B cell (primary cell): ENCODE data around the gene RSL1D1. TPM values are rescaled to one million over a fixed set of nuclear protein-coding genes. Genes with fewer than 3 reads are reported as not detected.

Source experiments
- ATAC-seq: fragments of 200-7000 bp; cut with Tn5 transposase; one replicate; pipeline ENCODE4 v1.10.0; 2021; ENCODE audit warnings: low read depth, mild to moderate bottlenecking, moderate number of reproducible peaks, moderate library complexity
- CTCF ChIA-PET: fragments of 350-600 bp; sonication (Branson Sonifier 250); formaldehyde crosslinking; loops from one replicate; lab custom pipeline; 2021; ENCODE audit warnings: antibody characterized with exemption, inconsistent platforms; lab: Charles Lee
- POLR2A ChIA-PET: fragments of 350-600 bp; sonication (Branson Sonifier 250); formaldehyde crosslinking; loops from one replicate; lab custom pipeline; 2021; ENCODE audit warnings: antibody characterized with exemption; lab: Charles Lee
- DNase-seq: peaks from one replicate; pipeline ENCODE4 v3.0.0; 2013
- H2AFZ ChIP-seq: 2 replicates; pipeline ENCODE4 v1.6.1; 2012; ENCODE audit warnings: mild to moderate bottlenecking, low read depth, low read length; ENCODE audit not compliant: insufficient read depth, poor library complexity, severe bottlenecking
- H3K27ac ChIP-seq, 2 donors: 1 replicate in 1 of 2; 2 replicates in 1 of 2; pipeline ENCODE4 v1.5.1; 2012 to 2013; ENCODE audit warnings: low read length in 2 of 2, mild to moderate bottlenecking in 2 of 2, moderate library complexity in 1 of 2
- H3K27me3 ChIP-seq, 4 experiments: fragments of 200-600 bp in 1 of 4; sonication (generic) in 1 of 4; replicated peaks in 1 of 4; 1 replicate in 2 of 4; 2 replicates in 2 of 4; pipeline versions ENCODE4 v1.6.1 to v1.7.0; 2013 to 2016; ENCODE audit warnings: low read length in 3 of 4, mild to moderate bottlenecking in 2 of 4, mixed read lengths in 1 of 4, moderate library complexity in 1 of 4; ENCODE audit not compliant: insufficient read depth in 4 of 4, control insufficient read depth in 3 of 4; ENCODE audit errors: control extremely low read depth in 1 of 4
- H3K36me3 ChIP-seq, 2 experiments: replicated peaks in 1 of 2; 1 replicate in 1 of 2; 2 replicates in 1 of 2; pipeline versions ENCODE4 v1.6.1 to v1.7.1; 2013; ENCODE audit warnings: low read length in 1 of 2; ENCODE audit not compliant: insufficient read depth in 2 of 2, control insufficient read depth in 1 of 2; ENCODE audit errors: control extremely low read depth in 1 of 2, extremely low read depth in 1 of 2
- H3K4me1 ChIP-seq, 2 donors: fragments of 200-600 bp in 1 of 2; sonication (generic) in 1 of 2; 1 replicate in 1 of 2; 2 replicates in 1 of 2; pipeline versions ENCODE4 v1.5.1 to v1.6.1; 2013 to 2017; ENCODE audit warnings: low read length in 2 of 2; ENCODE audit not compliant: control insufficient read depth in 2 of 2, insufficient read depth in 2 of 2
- H3K4me2 ChIP-seq: replicated peaks from 2 replicates; pipeline ENCODE3; 2012; ENCODE audit warnings: mild to moderate bottlenecking, low read depth, low read length; ENCODE audit not compliant: poor library complexity, severe bottlenecking
- H3K4me3 ChIP-seq, 5 experiments: fragments of 200-600 bp in 1 of 5; sonication (generic) in 1 of 5; 1 replicate in 3 of 5; 2 replicates in 2 of 5; pipeline versions ENCODE4 v1.5.1 to v1.7.0; 2011 to 2016; ENCODE audit warnings: low read length in 4 of 5, mild to moderate bottlenecking in 4 of 5, low read depth in 2 of 5, control low read depth in 1 of 5, moderate library complexity in 1 of 5; ENCODE audit not compliant: insufficient read depth in 1 of 5; ENCODE audit errors: control extremely low read depth in 1 of 5, extremely low read depth in 1 of 5
- H3K79me2 ChIP-seq: fragments of 200-600 bp; sonication (generic); one replicate; pipeline ENCODE4 v1.6.0; 2016; ENCODE audit warnings: low read length; ENCODE audit not compliant: control insufficient read depth, insufficient read depth
- H3K9ac ChIP-seq: fragments of 200-600 bp; sonication (generic); 2 replicates; pipeline ENCODE4 v1.6.1; 2017; ENCODE audit warnings: mild to moderate bottlenecking, low read length, moderate library complexity
- H3K9me3 ChIP-seq, 3 donors: one replicate each; pipeline versions ENCODE4 v1.6.1 to v1.7.1; 2013; ENCODE audit warnings: low read length in 2 of 3; ENCODE audit not compliant: control insufficient read depth in 2 of 3, insufficient read depth in 1 of 3; ENCODE audit errors: control extremely low read depth in 1 of 3
- H4K20me1 ChIP-seq: 2 replicates; pipeline ENCODE4 v1.6.0; 2012; ENCODE audit warnings: mild to moderate bottlenecking, low read length; ENCODE audit not compliant: insufficient read depth, control insufficient read depth, poor library complexity, severe bottlenecking
- H3K27ac Mint-ChIP-seq: one replicate; pipeline ENCODE4 v1.8.0; 2021; ENCODE audit warnings: mixed read lengths
- H3K27me3 Mint-ChIP-seq: one replicate; pipeline ENCODE4 v1.8.0; 2021; ENCODE audit warnings: mixed read lengths
- H3K4me1 Mint-ChIP-seq: one replicate; pipeline ENCODE4 v1.8.0; 2021; ENCODE audit warnings: mixed read lengths
- H3K4me3 Mint-ChIP-seq: one replicate; pipeline ENCODE4 v1.8.0; 2021; ENCODE audit warnings: mixed read lengths
- H3K9me3 Mint-ChIP-seq: one replicate; pipeline ENCODE4 v1.8.0; 2022; ENCODE audit warnings: mixed read lengths; ENCODE audit not compliant: insufficient read depth
- CTCF ChIP-seq: fragments of 200-600 bp; IDR thresholded peaks from one replicate; pipeline ENCODE4 v1.8.0; 2022; ENCODE audit warnings: antibody characterized with exemption, mild to moderate bottlenecking
- EZH2 ChIP-seq: IDR thresholded peaks from 2 replicates; pipeline ENCODE4 v1.6.1; 2012; ENCODE audit warnings: borderline replicate concordance, low read depth, mild to moderate bottlenecking, moderate library complexity, low read length; ENCODE audit not compliant: insufficient read depth, poor library complexity, severe bottlenecking
- WGBS: methylation state at CpG from one replicate; pipeline ENCODE4 v1.1.5; 2013; ENCODE audit warnings: missing lambda C conversion rate; ENCODE audit not compliant: insufficient coverage; 5-methylcytosine and 5-hydroxymethylcytosine counted together
- intact Hi-C: fragments of 100-400 bp; cut with micrococcal nuclease; formaldehyde crosslinking; loops from one replicate; pipeline ENCODE4 v1.10.0; 2022
- polyA plus RNA-seq: library from polyadenylated mRNA; depleted of rRNA; stranded (reverse); fragments of >200 nt; gene quantifications from 2 replicates; pipeline ENCODE4 v1.2.3, GENCODE V29; 2012
- total RNA-seq, 2 donors: library from RNA; stranded (reverse); fragments of 120-200 nt in 1 of 2; gene quantifications; 1 replicate in 1 of 2; 2 replicates in 1 of 2; pipeline versions ENCODE4 v1.2.3 to v1.2.4, GENCODE V29; 2013 to 2022

The RSL1D1 gene
- total and polyA plus RNA-seq, 2 donors (not counting 1 experiment from before 2014, with no cell fraction given), result 21.1 to 167 TPM

- peaks cover 10% of the 10 kb centered on the region for H4K20me1 ChIP-seq
- peak within 1 kb of the TSS; percentile 93 to 96 for H3K27ac ChIP-seq
- H3K4me1 Mint-ChIP-seq, result peaks cover 67% of the 10 kb centered on the region
- DNase-seq (peak; percentile 97), ATAC-seq (peak; percentile 97)
- H3K79me2 ChIP-seq, result peaks cover 77% of the 10 kb centered on the region
- H2AFZ ChIP-seq, result peak within 1 kb of the TSS; percentile 85
- H3K4me2 ChIP-seq, result peak within 1 kb of the TSS; percentile 99
- WGBS, result under 1% methylated on average over 80 of the region's 80 CpGs
- POLR2A ChIA-PET, result interaction anchor here (0.5 to 2.9 kb wide), 11 partner anchors 9 to 213 kb away, joined by 3 to 30 read pairs (median 4); partner anchors contain the start of gene TXNDC11
- peak within 1 kb of the TSS; percentile 89 for H3K4me3 Mint-ChIP-seq
- no peaks in the 10 kb centered on the region for H3K27me3 ChIP-seq
- H3K27ac Mint-ChIP-seq, result peak within 1 kb of the TSS; percentile 98
- H3K9me3 Mint-ChIP-seq, result no peaks in the 10 kb centered on the region
- H3K9me3 ChIP-seq, result no peaks in the 10 kb centered on the region
- CTCF ChIA-PET, result interaction anchor here (0.5 to 6.7 kb wide), 21 partner anchors 9 to 833 kb away, joined by 3 to 67 read pairs (median 5); partner anchors contain the start of gene TXNDC11
- H3K27me3 Mint-ChIP-seq, result no peaks in the 10 kb centered on the region
- intact Hi-C loops, result loop anchor here (1.0 to 5.0 kb wide), 7 partner anchors 14 to 215 kb away; partner anchors contain the start of genes RSL1D1, SNN and TXNDC11
- no peaks in the 10 kb centered on the region for H3K36me3 ChIP-seq
- H3K4me1 ChIP-seq, result peaks cover 40 to 43% of the 10 kb centered on the region in 2 donors
- TF ChIP-seq CTCF (peak; percentile 65), EZH2 (no peak)
- H3K4me3 ChIP-seq, result peak within 1 kb of the TSS; percentile 81 to 99 (median 87)
- H3K9ac ChIP-seq, result peak within 1 kb of the TSS; percentile 96
Observed at GRCh38 chr16:11797166-11797956, 54.0 kb downstream of the RSL1D1 start, which contains the start of gene ZC3H7A. Gene ZC3H7A, minus strand, starts transcription at chr16:11797258. Its CDS starts 14,904 bp downstream, at chr16:11782354.
